Mucosa of descending colon (tissue), 3 donors: ENCODE data around the gene KLHL33. TPM values are rescaled to one million over a fixed set of nuclear protein-coding genes. Genes with fewer than 3 reads are reported as not detected.

ENCODE experiments used
- ATAC-seq: fragments of 200-7000 bp; cut with Tn5 transposase; one replicate; pipeline ENCODE4 v1.9.1; 2020; ENCODE audit warnings: mild to moderate bottlenecking, moderate library complexity
- DNase-seq, 3 donors: peaks; one replicate each; pipeline ENCODE4 v3.0.0-alpha.2; 2020
- H3K36me3 ChIP-seq: fragments of 200-600 bp; one replicate; pipeline ENCODE4 v1.8.0; 2021; ENCODE audit warnings: low read depth, mild to moderate bottlenecking
- H3K4me1 ChIP-seq: fragments of 200-600 bp; one replicate; pipeline ENCODE4 v1.8.0; 2021; ENCODE audit warnings: low read depth, mild to moderate bottlenecking
- H3K4me3 ChIP-seq: fragments of 200-600 bp; one replicate; pipeline ENCODE4 v1.8.0; 2021; ENCODE audit warnings: mild to moderate bottlenecking
- H3K9me3 ChIP-seq: fragments of 200-600 bp; one replicate; pipeline ENCODE4 v1.8.0; 2021; ENCODE audit warnings: mild to moderate bottlenecking
- intact Hi-C, 2 donors: fragments of 100-400 bp; cut with DNase I in 1 of 2; cut with micrococcal nuclease in 1 of 2; formaldehyde crosslinking; loops; one replicate each; pipeline versions ENCODE4 v1.11.0 to v1.11.1; 2022; cut with DNase I, micrococcal nuclease
- total RNA-seq, 3 donors: library from RNA; stranded (reverse); fragmentation: NEBNext Ultra II Directional in 2 of 3; extraction: Animal tissue kit (Norgen Biotek cat#: 25700) in 2 of 3; gene quantifications; one replicate each; pipeline versions ENCODE4 v1.2.1 to v1.2.4, GENCODE V29; 2021 to 2023
- TF ChIP-seq, protein P1 (sequence below): fragments of 200-600 bp; IDR thresholded peaks from one replicate; pipeline ENCODE4 v1.8.0; 2022; ENCODE audit warnings: antibody characterized with exemption, mild to moderate bottlenecking
- donor health status: DM: no; HTN: no; CAD: no; lungs with moderate emphysema.
- donor health status: DM: no; HTN: no; CAD: no.
- donor health status: DM: no; HTN: yes; CAD: no.

The KLHL33 gene
- total RNA-seq, 3 donors from 2014 or later, result 0.12 to 0.85 (median 0.27) TPM

DNA sequence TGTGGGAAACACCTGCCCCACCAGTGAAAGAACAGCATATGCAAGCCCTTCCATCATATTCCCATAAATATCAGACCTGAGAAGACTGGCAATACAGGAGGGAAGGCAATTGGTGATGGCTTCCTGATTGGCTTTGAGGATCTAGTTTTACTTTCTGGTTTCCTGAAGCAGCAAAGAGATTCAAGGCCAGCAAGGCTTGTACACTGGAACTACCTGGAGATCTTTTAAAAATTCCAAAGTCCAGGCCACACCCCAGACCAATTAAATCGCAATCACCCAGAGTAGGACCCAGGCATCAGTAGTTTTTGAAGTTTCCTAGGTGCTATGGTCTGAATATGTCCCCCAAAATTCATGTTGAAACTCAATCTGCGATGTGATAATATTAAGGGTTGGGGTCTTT, 19.7 kb downstream of the KLHL33 start:
- Histone ChIP-seq H3K36me3 (no peaks in the 10 kb centered on the region), H3K4me3 (no peak overlapping the region), H3K4me1 (peaks cover 62% of the 10 kb centered on the region), H3K9me3 (no peaks in the 10 kb centered on the region)
- DNase-seq, result peak in 1 of 3 donors; percentile 81
- peak; percentile 49 for ATAC-seq
- intact Hi-C loops, result loop anchor here in 1 of 2 donors (5.0 kb wide), 2 partner anchors 46 to 191 kb away; partner anchors contain the start of gene PIP4P1
- TF ChIP-seq, protein P1, sequence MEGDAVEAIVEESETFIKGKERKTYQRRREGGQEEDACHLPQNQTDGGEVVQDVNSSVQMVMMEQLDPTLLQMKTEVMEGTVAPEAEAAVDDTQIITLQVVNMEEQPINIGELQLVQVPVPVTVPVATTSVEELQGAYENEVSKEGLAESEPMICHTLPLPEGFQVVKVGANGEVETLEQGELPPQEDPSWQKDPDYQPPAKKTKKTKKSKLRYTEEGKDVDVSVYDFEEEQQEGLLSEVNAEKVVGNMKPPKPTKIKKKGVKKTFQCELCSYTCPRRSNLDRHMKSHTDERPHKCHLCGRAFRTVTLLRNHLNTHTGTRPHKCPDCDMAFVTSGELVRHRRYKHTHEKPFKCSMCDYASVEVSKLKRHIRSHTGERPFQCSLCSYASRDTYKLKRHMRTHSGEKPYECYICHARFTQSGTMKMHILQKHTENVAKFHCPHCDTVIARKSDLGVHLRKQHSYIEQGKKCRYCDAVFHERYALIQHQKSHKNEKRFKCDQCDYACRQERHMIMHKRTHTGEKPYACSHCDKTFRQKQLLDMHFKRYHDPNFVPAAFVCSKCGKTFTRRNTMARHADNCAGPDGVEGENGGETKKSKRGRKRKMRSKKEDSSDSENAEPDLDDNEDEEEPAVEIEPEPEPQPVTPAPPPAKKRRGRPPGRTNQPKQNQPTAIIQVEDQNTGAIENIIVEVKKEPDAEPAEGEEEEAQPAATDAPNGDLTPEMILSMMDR, result no peak

DNA sequence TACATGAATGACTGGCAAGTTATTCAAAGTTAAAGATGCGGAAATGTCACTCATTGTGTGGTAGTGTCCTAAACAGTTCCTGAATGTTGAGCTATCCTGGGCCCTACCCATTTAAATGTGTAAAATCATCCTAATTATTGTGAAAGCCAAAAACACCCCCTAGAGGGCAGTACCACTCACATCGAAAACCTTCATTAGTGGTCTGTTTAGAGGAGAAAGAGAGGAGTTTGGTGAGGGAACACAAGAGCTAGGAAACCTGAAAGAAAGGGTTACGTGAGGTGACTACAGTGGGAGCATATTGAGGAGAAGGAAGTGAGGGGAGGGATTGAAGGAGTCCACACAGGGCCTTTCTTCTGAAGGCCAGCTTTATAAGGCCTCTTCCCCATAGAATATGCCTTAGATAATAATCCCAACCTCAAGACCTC, 20.2 kb downstream of the KLHL33 start:
- Histone ChIP-seq H3K9me3 (no peaks in the 10 kb centered on the region), H3K4me3 (no peak overlapping the region), H3K36me3 (no peaks in the 10 kb centered on the region), H3K4me1 (peaks cover 62% of the 10 kb centered on the region)
- TF ChIP-seq, protein P1, result peak; percentile 14
- DNase-seq (peak in 1 of 3 donors; percentile 77), ATAC-seq (peak; percentile 11)
- intact Hi-C loops, result loop anchor here in 1 of 2 donors (5.0 kb wide), 2 partner anchors 47 to 192 kb away; partner anchors contain the start of gene PIP4P1

DNA sequence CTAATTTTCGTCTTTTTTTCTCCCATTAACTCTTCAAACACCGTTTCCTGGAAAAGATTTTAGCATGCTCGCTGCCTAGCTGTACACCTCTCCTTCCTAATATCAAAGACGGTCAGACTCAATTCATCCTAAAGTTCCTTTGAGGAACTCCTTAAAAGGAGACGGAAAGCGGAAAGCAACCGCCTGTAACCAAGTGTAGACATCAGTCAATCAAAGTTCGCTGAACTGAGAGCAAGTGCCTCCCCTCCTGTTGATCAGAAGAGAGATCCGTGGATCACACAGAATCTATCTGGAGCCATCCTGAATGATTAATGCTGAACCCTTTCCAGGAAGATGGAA, 22.3 kb downstream of the KLHL33 start:
- no peaks in the 10 kb centered on the region for H3K9me3 ChIP-seq
- peak overlapping the region; percentile 75 for H3K4me3 ChIP-seq
- H3K36me3 ChIP-seq, result no peaks in the 10 kb centered on the region
- TF ChIP-seq, protein P1, result no peak
- no peak for ATAC-seq
- peaks cover 50% of the 10 kb centered on the region for H3K4me1 ChIP-seq
- intact Hi-C loops, result loop anchor here (2.0 to 5.0 kb wide), 3 partner anchors 41 to 269 kb away; partner anchors contain the start of genes APEX1 (in 1 of the 2), OSGEP (in 1 of the 2) and RNASE4 (in 1 of the 2)
- peak in 1 of 3 donors; percentile 53 for DNase-seq

DNA sequence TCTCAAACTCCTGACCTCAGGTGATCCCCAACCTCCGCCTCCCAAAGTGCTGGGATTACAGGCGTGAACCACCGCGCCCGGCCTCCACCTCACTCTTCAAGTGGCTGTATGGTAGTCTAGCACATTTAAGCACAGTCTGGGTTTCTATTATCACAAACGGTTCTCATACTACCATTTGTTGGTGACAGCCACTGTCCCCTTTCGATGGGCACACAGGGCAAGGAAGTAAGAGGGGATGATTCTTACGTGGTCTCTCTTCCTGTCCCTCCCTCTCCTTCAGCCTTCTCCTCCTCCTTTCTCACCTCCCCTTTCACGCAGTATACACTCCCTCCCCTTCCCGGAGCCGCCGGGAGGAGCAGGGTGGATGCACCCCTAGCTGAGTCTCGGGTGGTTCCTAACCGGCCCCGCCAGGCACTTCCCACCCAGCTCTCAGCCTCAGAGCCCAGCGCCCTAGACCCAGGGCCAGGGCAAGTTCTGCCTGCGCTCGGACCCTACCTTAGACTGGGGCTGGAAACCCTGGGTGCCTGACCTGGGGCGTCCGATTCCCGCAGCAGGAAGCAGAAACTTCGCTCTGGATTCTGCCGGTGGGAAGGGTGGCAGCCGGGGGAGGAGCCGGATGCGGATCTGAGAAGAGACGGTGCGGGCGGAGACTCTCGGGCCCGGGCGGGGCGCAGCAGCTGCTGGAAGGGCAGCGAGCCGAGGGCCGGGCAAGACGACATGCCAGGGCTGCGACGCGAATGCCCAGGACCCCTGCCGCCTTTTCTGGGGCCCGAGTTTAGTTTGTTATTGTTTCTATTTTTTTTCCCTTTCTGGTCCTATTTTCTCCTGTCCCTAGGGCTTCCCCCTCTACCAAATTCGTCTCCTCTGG, 22.9 kb downstream of the KLHL33 start, which contains the start of gene TEP1:
Gene TEP1, minus strand, starts transcription at position 626 of the 868 bp plus-strand sequence. CDS start 5,062 bp downstream, outside the sequence.
- TF ChIP-seq, protein P1, result no peak
- intact Hi-C loops, result loop anchor here (2.0 to 5.0 kb wide), 3 partner anchors 42 to 269 kb away; partner anchors contain the start of genes APEX1 (in 1 of the 2), OSGEP (in 1 of the 2) and RNASE4 (in 1 of the 2)
- peaks cover 46% of the 10 kb centered on the region for H3K4me1 ChIP-seq

DNA sequence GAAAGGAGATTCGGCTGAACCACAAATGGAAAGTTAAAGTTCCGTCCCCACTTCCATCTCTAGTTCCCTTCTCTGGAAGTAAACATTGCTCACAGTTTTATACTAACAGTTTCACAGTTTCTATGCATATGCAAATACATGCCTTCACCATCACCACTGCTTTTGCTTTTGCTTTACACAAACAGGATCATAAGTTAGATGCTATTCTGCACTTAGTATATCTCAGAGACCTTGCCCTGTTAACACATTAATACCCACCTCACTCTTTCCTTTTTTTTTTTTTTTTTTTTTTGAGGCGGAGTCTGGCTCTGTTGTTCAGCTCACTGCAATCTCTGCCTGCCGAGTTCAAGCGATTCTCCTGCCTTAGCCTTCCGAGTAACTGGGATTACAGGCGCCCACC, 23.6 kb downstream of the KLHL33 start:
- DNase-seq, result no peak
- intact Hi-C loops, result loop anchor here (2.0 to 5.0 kb wide), 3 partner anchors 42 to 270 kb away; partner anchors contain the start of genes APEX1 (in 1 of the 2), OSGEP (in 1 of the 2) and RNASE4 (in 1 of the 2)
- Histone ChIP-seq H3K4me3 (peak overlapping the region; percentile 75), H3K36me3 (peaks cover 5% of the 10 kb centered on the region), H3K9me3 (no peaks in the 10 kb centered on the region), H3K4me1 (peaks cover 39% of the 10 kb centered on the region)
- TF ChIP-seq, protein P1, result no peak
- peak; percentile 3 for ATAC-seq

More for the DNA sequence above, 22.9 kb downstream of the KLHL33 start, which contains the start of gene TEP1:
- ATAC-seq (peak; percentile 87), DNase-seq (peak; percentile 94 to 95 (median 94))
- Histone ChIP-seq H3K9me3 (no peaks in the 10 kb centered on the region), H3K4me3 (peak within 1 kb of the TSS; percentile 75), H3K36me3 (peaks cover under 1% of the 10 kb centered on the region)
